ENCODE measurements around the gene FRMD1. TPM values are rescaled to one million over a fixed set of nuclear protein-coding genes. Genes with fewer than 3 reads are reported as not detected.

The FRMD1 gene
- total RNA-seq, 2 donors from 2014 or later = not detected

DNA sequence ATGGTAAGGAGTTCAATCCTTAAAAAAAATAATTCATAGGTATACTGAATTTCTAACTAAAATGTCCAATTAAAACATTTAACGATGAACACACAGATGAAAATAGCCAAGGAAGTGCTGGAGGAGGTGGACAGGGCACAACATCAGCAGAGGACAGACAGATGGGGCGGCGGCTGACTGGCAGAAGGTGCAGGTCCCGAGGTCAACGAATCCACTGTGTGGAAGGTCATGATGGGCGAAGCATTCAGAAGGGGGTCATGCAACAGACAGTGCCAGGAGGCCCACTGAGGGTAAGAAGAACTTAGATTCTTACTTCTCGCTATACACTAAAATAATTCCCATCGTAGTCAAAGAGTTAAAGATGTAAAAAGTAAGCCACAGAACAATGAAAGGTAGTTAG, 34.2 kb upstream of the FRMD1 start:
- H3K27ac ChIP-seq (ENCODE audit: low read depth, low read length) = no peak overlapping the region
- H3K36me3 ChIP-seq (ENCODE audit: control insufficient read depth, insufficient read depth, low read length) = no peaks in the 10 kb centered on the region
- H3K27me3 Mint-ChIP-seq (ENCODE audit: insufficient read depth) = no peaks in the 10 kb centered on the region
- no peak for DNase-seq
- TF ChIP-seq, protein P1, sequence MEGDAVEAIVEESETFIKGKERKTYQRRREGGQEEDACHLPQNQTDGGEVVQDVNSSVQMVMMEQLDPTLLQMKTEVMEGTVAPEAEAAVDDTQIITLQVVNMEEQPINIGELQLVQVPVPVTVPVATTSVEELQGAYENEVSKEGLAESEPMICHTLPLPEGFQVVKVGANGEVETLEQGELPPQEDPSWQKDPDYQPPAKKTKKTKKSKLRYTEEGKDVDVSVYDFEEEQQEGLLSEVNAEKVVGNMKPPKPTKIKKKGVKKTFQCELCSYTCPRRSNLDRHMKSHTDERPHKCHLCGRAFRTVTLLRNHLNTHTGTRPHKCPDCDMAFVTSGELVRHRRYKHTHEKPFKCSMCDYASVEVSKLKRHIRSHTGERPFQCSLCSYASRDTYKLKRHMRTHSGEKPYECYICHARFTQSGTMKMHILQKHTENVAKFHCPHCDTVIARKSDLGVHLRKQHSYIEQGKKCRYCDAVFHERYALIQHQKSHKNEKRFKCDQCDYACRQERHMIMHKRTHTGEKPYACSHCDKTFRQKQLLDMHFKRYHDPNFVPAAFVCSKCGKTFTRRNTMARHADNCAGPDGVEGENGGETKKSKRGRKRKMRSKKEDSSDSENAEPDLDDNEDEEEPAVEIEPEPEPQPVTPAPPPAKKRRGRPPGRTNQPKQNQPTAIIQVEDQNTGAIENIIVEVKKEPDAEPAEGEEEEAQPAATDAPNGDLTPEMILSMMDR (conservative IDR thresholded peaks at IDR 0.05) = no peak
- no peak overlapping the region for H3K4me3 ChIP-seq (ENCODE audit: low read length)
- H3K27ac Mint-ChIP-seq = no peak overlapping the region
- no peaks in the 10 kb centered on the region for H3K9me3 Mint-ChIP-seq
- H3K4me3 Mint-ChIP-seq = no peak overlapping the region
- H3K4me1 ChIP-seq (ENCODE audit: control insufficient read depth, insufficient read depth, low read length) = no peaks in the 10 kb centered on the region
- WGBS, 2 experiments (ENCODE audit: insufficient coverage in 1 of 2, insufficient read length in 1 of 2) = 89 to 95% methylated on average over 7 to 8 of the region's 8 CpGs
- no peaks in the 10 kb centered on the region for H3K4me1 Mint-ChIP-seq
- H3K27me3 ChIP-seq (ENCODE audit: control insufficient read depth, insufficient read depth, low read length, poor library complexity, severe bottlenecking) = no peaks in the 10 kb centered on the region
- H3K9ac ChIP-seq (ENCODE audit: extremely low read depth, low read length, poor library complexity, severe bottlenecking) = no peak overlapping the region
- H3K9me3 ChIP-seq (ENCODE audit: control insufficient read depth, low read length) = no peaks in the 10 kb centered on the region
- no peaks in the 10 kb centered on the region for H3K36me3 Mint-ChIP-seq (ENCODE audit: low read depth)

GRCh38 chr6:168111911-168112310, 32.9 kb upstream of the FRMD1 start:
- DNase-seq = no peak
- no peaks in the 10 kb centered on the region for H3K27me3 Mint-ChIP-seq (ENCODE audit: insufficient read depth)

GRCh38 chr6:168110437-168110836, 31.4 kb upstream of the FRMD1 start:
- Mint-ChIP-seq H3K4me1 (peaks cover 7% of the 10 kb centered on the region), H3K4me3 (no peak overlapping the region)
- no peak overlapping the region for H3K27ac ChIP-seq (ENCODE audit: low read depth, low read length)

More at GRCh38 chr6:168111911-168112310, 32.9 kb upstream of the FRMD1 start:
- Mint-ChIP-seq H3K27ac (no peak overlapping the region), H3K36me3 (ENCODE audit: low read depth) (no peaks in the 10 kb centered on the region), H3K9me3 (no peaks in the 10 kb centered on the region), H3K4me1 (no peaks in the 10 kb centered on the region), H3K4me3 (no peak overlapping the region)
- no peak overlapping the region for H3K4me3 ChIP-seq (ENCODE audit: low read length)
- H3K27ac ChIP-seq (ENCODE audit: low read depth, low read length) = no peak overlapping the region
- no peak overlapping the region for H3K9ac ChIP-seq (ENCODE audit: extremely low read depth, low read length, poor library complexity, severe bottlenecking)
- WGBS, 2 experiments (ENCODE audit: insufficient coverage in 1 of 2, insufficient read length in 1 of 2) = 89 to 98% methylated on average over 5 to 6 of the region's 6 CpGs
- H3K4me1 ChIP-seq (ENCODE audit: control insufficient read depth, insufficient read depth, low read length) = no peaks in the 10 kb centered on the region
- H3K36me3 ChIP-seq (ENCODE audit: control insufficient read depth, insufficient read depth, low read length) = no peaks in the 10 kb centered on the region
- H3K9me3 ChIP-seq (ENCODE audit: control insufficient read depth, low read length) = no peaks in the 10 kb centered on the region
- H3K27me3 ChIP-seq (ENCODE audit: control insufficient read depth, insufficient read depth, low read length, poor library complexity, severe bottlenecking) = no peaks in the 10 kb centered on the region
- TF ChIP-seq, protein P1 (conservative IDR thresholded peaks at IDR 0.05) = no peak

More at GRCh38 chr6:168110437-168110836, 31.4 kb upstream of the FRMD1 start:
- Histone ChIP-seq H3K36me3 (ENCODE audit: control insufficient read depth, insufficient read depth, low read length) (no peaks in the 10 kb centered on the region), H3K9ac (ENCODE audit: extremely low read depth, low read length, poor library complexity, severe bottlenecking) (no peak overlapping the region), H3K9me3 (ENCODE audit: control insufficient read depth, low read length) (no peaks in the 10 kb centered on the region), H3K27me3 (ENCODE audit: control insufficient read depth, insufficient read depth, low read length, poor library complexity, severe bottlenecking) (no peaks in the 10 kb centered on the region), H3K4me3 (ENCODE audit: low read length) (no peak overlapping the region), H3K4me1 (ENCODE audit: control insufficient read depth, insufficient read depth, low read length) (no peaks in the 10 kb centered on the region)
- H3K9me3 Mint-ChIP-seq = no peaks in the 10 kb centered on the region
- no peaks in the 10 kb centered on the region for H3K27me3 Mint-ChIP-seq (ENCODE audit: insufficient read depth)
- no peak overlapping the region for H3K27ac Mint-ChIP-seq
- no peaks in the 10 kb centered on the region for H3K36me3 Mint-ChIP-seq (ENCODE audit: low read depth)
- WGBS, 2 experiments (ENCODE audit: insufficient coverage in 1 of 2, insufficient read length in 1 of 2) = 88 to 100% methylated on average over 1 of the region's 3 CpGs
- no peak for DNase-seq
- TF ChIP-seq, protein P1 (conservative IDR thresholded peaks at IDR 0.05) = no peak

Data from endodermal cell (in vitro differentiated cells).